SK-N-MC (cell line): ENCODE measurements around the gene GPR157.
"Not testable (repeated sequence)": the region's sequence is repeated elsewhere in the genome, so short reads cannot be mapped to it uniquely, and the experiment has no call there.

Source experiments
- DNase-seq: peaks from one replicate; pipeline ENCODE4 v3.0.0-alpha.2; 2011; ENCODE audit warnings: low read depth, low spot score
- H3K27ac ChIP-seq: fragments of 200-600 bp; sonication (generic); 2 replicates; pipeline ENCODE4 v1.5.1; 2016; ENCODE audit warnings: mixed run types
- H3K36me3 ChIP-seq: fragments of 200-600 bp; sonication (generic); 2 replicates; pipeline ENCODE4 v1.6.1; 2017; ENCODE audit warnings: antibody characterized with exemption, low read length, mixed read lengths; ENCODE audit not compliant: insufficient read depth
- H3K4me3 ChIP-seq: fragments of 200-600 bp; sonication (generic); 2 replicates; pipeline ENCODE4 v1.5.1; 2016
- H3K9ac ChIP-seq: fragments of 200-600 bp; sonication (generic); 2 replicates; pipeline ENCODE4 v1.8.0; 2017; ENCODE audit warnings: mixed run types, mixed read lengths; ENCODE audit not compliant: insufficient read length
- H3K9me3 ChIP-seq: fragments of 200-600 bp; sonication (generic); 2 replicates; pipeline ENCODE4 v1.6.1; 2017; ENCODE audit warnings: low read depth, mild to moderate bottlenecking, antibody characterized with exemption, low read length, moderate library complexity, mixed read lengths
- EZH2 ChIP-seq: fragments of 200-600 bp; sonication (generic); IDR thresholded peaks from one replicate; pipeline ENCODE4 v1.6.1; 2017; ENCODE audit warnings: antibody characterized with exemption
- FOXP2 ChIP-seq: optimal IDR thresholded peaks from 2 replicates; pipeline ENCODE3; 2011; ENCODE audit warnings: mild to moderate bottlenecking, moderate library complexity; ENCODE audit not compliant: insufficient read depth; ENCODE audit errors: extremely low read length, control extremely low read depth
- POLR2AphosphoS5 ChIP-seq: IDR thresholded peaks from 2 replicates; pipeline ENCODE4 v1.6.1; 2012; ENCODE audit warnings: mild to moderate bottlenecking, low read depth, low read length, borderline replicate concordance

Gene GPR157

GRCh38 chr1:9150582-9151327 is 21.9 kb upstream of the GPR157 start:
- TF ChIP-seq POLR2AphosphoS5: no peak
- TF ChIP-seq EZH2: no peak
- no peak for TF ChIP-seq FOXP2
- H3K36me3 ChIP-seq: no peaks in the 10 kb centered on the region
- no peaks in the 10 kb centered on the region for H3K9me3 ChIP-seq
- DNase-seq: no peak
- peak overlapping the region; percentile 26 for H3K9ac ChIP-seq
- peak overlapping the region; percentile 71; the same call in 1 of the 2 replicates for H3K27ac ChIP-seq
- H3K4me3 ChIP-seq: no peak overlapping the region

GRCh38 chr1:9149837-9150581 is 21.1 kb upstream of the GPR157 start:
- no peak overlapping the region for H3K9ac ChIP-seq
- no peak overlapping the region for H3K4me3 ChIP-seq
- no peak for DNase-seq
- TF ChIP-seq EZH2 (no peak), POLR2AphosphoS5 (no peak), FOXP2 (no peak)
- H3K9me3 ChIP-seq: no peaks in the 10 kb centered on the region
- H3K36me3 ChIP-seq: no peaks in the 10 kb centered on the region
- no peak overlapping the region for H3K27ac ChIP-seq

DNA sequence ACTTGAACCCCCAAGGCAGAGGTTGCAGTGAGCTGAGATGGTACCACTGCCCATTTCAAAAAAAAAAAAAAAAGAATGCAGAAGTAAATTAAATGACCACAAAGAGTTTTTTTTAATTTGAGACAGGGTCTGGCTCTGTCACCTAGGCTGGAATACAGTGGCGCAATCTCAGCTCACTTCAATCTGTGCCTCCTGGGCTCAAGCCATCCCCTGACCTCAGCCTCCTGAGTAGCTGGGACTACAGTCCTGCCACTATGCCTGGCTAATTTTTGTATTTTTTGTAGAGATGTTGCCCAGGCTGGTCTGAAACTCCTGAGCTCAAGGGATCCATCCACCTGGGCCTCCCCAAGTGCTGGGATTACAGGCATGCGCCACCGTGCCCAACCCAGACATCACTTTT is 20.2 kb upstream of the GPR157 start:
- Histone ChIP-seq H3K4me3 (no peak overlapping the region), H3K9ac (no peak overlapping the region), H3K36me3 (no peaks in the 10 kb centered on the region), H3K27ac (no peak overlapping the region), H3K9me3 (no peaks in the 10 kb centered on the region)
- no peak for DNase-seq
- TF ChIP-seq POLR2AphosphoS5 (no peak), FOXP2 (no peak), EZH2 (no peak)

DNA sequence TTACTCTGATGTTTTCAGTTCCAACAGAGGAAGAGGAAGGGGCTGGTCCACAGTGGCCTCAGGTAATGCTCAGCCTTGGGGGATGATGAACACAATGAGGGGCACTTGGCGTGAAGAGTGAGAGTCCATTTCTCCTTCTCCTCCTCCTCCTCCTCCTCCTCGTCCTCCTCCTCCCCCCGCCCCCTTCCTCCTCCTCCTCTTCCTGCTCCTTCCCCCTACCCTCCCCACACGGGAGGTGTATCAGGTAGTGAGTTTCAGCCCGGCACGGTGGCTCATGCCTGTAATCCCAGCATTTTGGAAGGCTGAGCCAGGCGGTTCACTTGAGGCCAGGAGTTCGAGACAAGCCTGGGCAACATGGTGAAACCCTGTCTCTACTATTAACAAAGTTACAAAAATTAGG is 17.3 kb upstream of the GPR157 start:
- DNase-seq: no peak
- Histone ChIP-seq H3K4me3 (no peak overlapping the region), H3K36me3 (no peaks in the 10 kb centered on the region), H3K9me3 (no peaks in the 10 kb centered on the region), H3K9ac (no peak overlapping the region), H3K27ac (no peak overlapping the region)
- TF ChIP-seq FOXP2: no peak
- TF ChIP-seq POLR2AphosphoS5: no peak
- TF ChIP-seq EZH2: no peak

GRCh38 chr1:9145714-9146113 is 16.8 kb upstream of the GPR157 start:
- Histone ChIP-seq H3K36me3 (no peaks in the 10 kb centered on the region), H3K27ac (no peak overlapping the region), H3K9me3 (no peaks in the 10 kb centered on the region), H3K4me3 (no peak overlapping the region), H3K9ac (no peak overlapping the region)
- TF ChIP-seq FOXP2 (no peak), POLR2AphosphoS5 (no peak), EZH2 (no peak)
- no peak for DNase-seq

GRCh38 chr1:9145021-9145668 is 16.2 kb upstream of the GPR157 start:
- TF ChIP-seq POLR2AphosphoS5 (no peak), FOXP2 (no peak), EZH2 (no peak)
- DNase-seq: no peak
- no peak overlapping the region for H3K27ac ChIP-seq
- H3K9ac ChIP-seq: no peak overlapping the region
- no peaks in the 10 kb centered on the region for H3K9me3 ChIP-seq
- no peaks in the 10 kb centered on the region for H3K36me3 ChIP-seq
- no peak overlapping the region for H3K4me3 ChIP-seq

GRCh38 chr1:9144494-9144893 is 15.6 kb upstream of the GPR157 start:
- H3K9me3 ChIP-seq, H3K36me3 ChIP-seq: not testable (repeated sequence)

GRCh38 chr1:9143250-9143649 is 14.3 kb upstream of the GPR157 start:
- TF ChIP-seq FOXP2 (no peak), EZH2 (no peak), POLR2AphosphoS5 (no peak)
- no peak overlapping the region for H3K27ac ChIP-seq
- no peak overlapping the region for H3K9ac ChIP-seq
- no peak for DNase-seq
- H3K9me3 ChIP-seq: no peaks in the 10 kb centered on the region
- H3K36me3 ChIP-seq: no peaks in the 10 kb centered on the region
- no peak overlapping the region for H3K4me3 ChIP-seq

More at GRCh38 chr1:9144494-9144893, 15.6 kb upstream of the GPR157 start:
- not testable (repeated sequence) for H3K4me3 ChIP-seq, DNase-seq, H3K27ac ChIP-seq, H3K9ac ChIP-seq

GRCh38 chr1:9139930-9140329 is 11.0 kb upstream of the GPR157 start:
- no peaks in the 10 kb centered on the region for H3K9me3 ChIP-seq
- no peak overlapping the region for H3K4me3 ChIP-seq
- H3K36me3 ChIP-seq: no peaks in the 10 kb centered on the region

More at GRCh38 chr1:9139930-9140329, 11.0 kb upstream of the GPR157 start:
- H3K9ac ChIP-seq: no peak overlapping the region
- no peak for DNase-seq
- no peak overlapping the region for H3K27ac ChIP-seq
- TF ChIP-seq EZH2 (no peak), FOXP2 (no peak), POLR2AphosphoS5 (no peak)
